ENCODE data around the gene SHROOM1.

The SHROOM1 gene

GRCh38 chr5:132813599-132814502 lies 16.6 kb downstream of the SHROOM1 start:
- no peak for TF ChIP-seq CTCF (IDR thresholded peaks at IDR 0.05)
- no peaks in the 10 kb centered on the region for H3K9me3 ChIP-seq
- H3K4me3 ChIP-seq (ENCODE audit: low read depth in 1 of 2, low read length in 1 of 2), result no peak overlapping the region
- peaks cover 0 to 8% of the 10 kb centered on the region in 2 experiments for H3K4me1 ChIP-seq (ENCODE audit: control insufficient read depth in 1 of 2, insufficient read depth in 1 of 2, low read depth in 1 of 2, low read length in 1 of 2)
- no peaks in the 10 kb centered on the region for H3K36me3 ChIP-seq
- no peak overlapping the region for H3K27ac ChIP-seq
- peaks cover 100% of the 10 kb centered on the region for H3K27me3 ChIP-seq

GRCh38 chr5:132812781-132813598 lies 17.5 kb downstream of the SHROOM1 start, which contains the start of gene SOWAHA:
SOWAHA (plus strand) TSS chr5:132813302; CDS start chr5:132813622, 320 bp downstream.
- no peak for TF ChIP-seq CTCF (IDR thresholded peaks at IDR 0.05)
- no peaks in the 10 kb centered on the region for H3K36me3 ChIP-seq
- H3K27ac ChIP-seq, result no peak within 1 kb of the TSS
- no peak within 1 kb of the TSS for H3K4me3 ChIP-seq (ENCODE audit: low read depth in 1 of 2, low read length in 1 of 2)
- no peaks in the 10 kb centered on the region for H3K9me3 ChIP-seq
- peaks cover 0 to 8% of the 10 kb centered on the region in 2 experiments for H3K4me1 ChIP-seq (ENCODE audit: control insufficient read depth in 1 of 2, insufficient read depth in 1 of 2, low read depth in 1 of 2, low read length in 1 of 2)
- H3K27me3 ChIP-seq, result peaks cover 100% of the 10 kb centered on the region

DNA sequence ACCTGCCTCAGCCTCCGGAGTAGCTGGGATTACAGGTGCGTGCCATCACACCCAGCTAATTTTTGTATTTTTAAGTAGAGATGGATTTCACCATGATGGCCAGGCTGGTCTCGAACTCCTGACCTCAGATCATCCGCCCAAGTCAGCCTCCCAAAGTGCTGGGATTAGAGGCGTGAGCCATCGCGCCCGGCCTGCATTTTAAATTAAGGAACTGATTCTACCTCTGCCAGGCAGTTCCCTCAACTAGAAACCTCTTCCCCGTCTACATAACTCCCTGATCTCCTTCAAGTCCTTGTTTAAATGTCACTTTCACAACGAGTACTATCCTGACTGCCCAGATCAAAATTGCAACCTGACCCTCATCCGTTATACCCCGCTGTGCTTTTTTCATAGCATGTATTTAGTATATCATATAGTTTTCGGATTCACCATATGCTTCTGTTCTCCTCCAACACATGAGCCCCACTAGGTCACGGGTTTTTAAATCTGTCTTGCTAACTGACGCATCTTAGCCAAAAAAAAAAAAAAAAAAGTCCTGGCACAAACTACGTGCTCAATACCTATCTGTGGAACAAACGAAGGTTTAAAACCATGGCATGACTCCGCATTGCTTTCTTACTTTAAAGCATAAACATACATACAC lies 18.2 kb downstream of the SHROOM1 start:
- Histone ChIP-seq H3K36me3 (no peaks in the 10 kb centered on the region), H3K27me3 (peaks cover 100% of the 10 kb centered on the region), H3K9me3 (no peaks in the 10 kb centered on the region), H3K4me3 (ENCODE audit: low read depth in 1 of 2, low read length in 1 of 2) (no peak overlapping the region), H3K27ac (no peak overlapping the region), H3K4me1 (ENCODE audit: control insufficient read depth in 1 of 2, insufficient read depth in 1 of 2, low read depth in 1 of 2, low read length in 1 of 2) (peaks cover 0 to 8% of the 10 kb centered on the region in 2 experiments)
- no peak for TF ChIP-seq CTCF (IDR thresholded peaks at IDR 0.05)

DNA sequence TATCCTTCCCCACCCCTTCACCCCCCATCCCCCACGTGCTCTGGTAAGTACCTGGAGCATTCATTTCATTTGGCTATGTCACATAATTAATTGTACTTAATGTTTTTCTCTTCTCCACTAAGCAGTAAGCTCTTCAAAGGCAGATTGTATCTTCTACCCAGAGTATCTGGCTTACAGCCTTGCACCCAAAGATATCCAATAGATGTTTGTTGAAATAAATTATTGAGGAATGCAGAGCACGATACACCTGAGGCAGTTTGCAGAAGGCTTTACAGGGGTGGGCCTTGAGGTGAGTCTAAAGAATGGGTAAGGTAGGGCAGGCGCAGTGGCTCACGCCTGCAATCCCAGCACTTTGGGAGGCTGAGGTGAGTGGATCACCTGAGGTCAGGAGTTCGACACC lies 19.8 kb downstream of the SHROOM1 start:
- no peak for TF ChIP-seq CTCF (IDR thresholded peaks at IDR 0.05)
- H3K36me3 ChIP-seq, result no peaks in the 10 kb centered on the region
- H3K4me1 ChIP-seq (ENCODE audit: control insufficient read depth in 1 of 2, insufficient read depth in 1 of 2, low read depth in 1 of 2, low read length in 1 of 2), result peaks cover 0 to 8% of the 10 kb centered on the region in 2 experiments
- H3K4me3 ChIP-seq (ENCODE audit: low read depth in 1 of 2, low read length in 1 of 2), result no peak overlapping the region
- H3K27ac ChIP-seq, result no peak overlapping the region
- H3K9me3 ChIP-seq, result no peaks in the 10 kb centered on the region
- H3K27me3 ChIP-seq, result peaks cover 97% of the 10 kb centered on the region

GRCh38 chr5:132808866-132809265 lies 21.6 kb downstream of the SHROOM1 start:
- Histone ChIP-seq H3K4me3 (ENCODE audit: low read depth in 1 of 2, low read length in 1 of 2) (no peak overlapping the region), H3K4me1 (ENCODE audit: control insufficient read depth in 1 of 2, insufficient read depth in 1 of 2, low read depth in 1 of 2, low read length in 1 of 2) (peaks cover 0 to 4% of the 10 kb centered on the region in 2 experiments), H3K27ac (no peak overlapping the region), H3K27me3 (peaks cover 79% of the 10 kb centered on the region), H3K36me3 (no peaks in the 10 kb centered on the region), H3K9me3 (no peaks in the 10 kb centered on the region)
- no peak for TF ChIP-seq CTCF (IDR thresholded peaks at IDR 0.05)
